GM12872 (cell line): ENCODE results near the gene TK1.
A peak's percentile ranks its signal among the peaks of the same experiment; 100 is the strongest.

Experiments used
- CTCF ChIP-seq: IDR thresholded peaks from 3 replicates; pipeline ENCODE4 v1.5.1; 2011; ENCODE audit warnings: low read depth, mild to moderate bottlenecking, low read length, moderate library complexity; ENCODE audit not compliant: insufficient read depth

Gene TK1

GRCh38 chr17:78135858-78136500 is 50.9 kb downstream of the TK1 start:
- TF ChIP-seq CTCF = no peak

GRCh38 chr17:78134899-78135385 is 51.9 kb downstream of the TK1 start:
- no peak for TF ChIP-seq CTCF

GRCh38 chr17:78133971-78134898 is 52.6 kb downstream of the TK1 start:
- peak; percentile 84 for TF ChIP-seq CTCF

GRCh38 chr17:78133179-78133951 is 53.5 kb downstream of the TK1 start:
- no peak for TF ChIP-seq CTCF

GRCh38 chr17:78132767-78133178 is 54.1 kb downstream of the TK1 start:
- TF ChIP-seq CTCF = no peak

GRCh38 chr17:78132084-78132676 is 54.7 kb downstream of the TK1 start:
- no peak; the same call in 2 of the 3 replicates for TF ChIP-seq CTCF
